Bronchial epithelial cell (primary cell): ENCODE results near the gene NEDD4L. TPM values are rescaled to one million over a fixed set of nuclear protein-coding genes. Genes with fewer than 3 reads are reported as not detected.

Experiments used
- DNase-seq: peaks from one replicate; pipeline ENCODE4 v3.0.0-alpha.2; 2010; ENCODE audit warnings: low read depth
- FAIRE-seq: peaks from 2 replicates; lab custom pipeline; 2011; peaks lifted over from hg19 to GRCh38; lab: Jason Lieb, UNC
- H3K27me3 ChIP-seq: 2 replicates; pipeline ENCODE4 v1.5.1; 2011; ENCODE audit warnings: low read length; ENCODE audit not compliant: control insufficient read depth, insufficient read depth
- H3K36me3 ChIP-seq: 2 replicates; pipeline ENCODE4 v1.5.1; 2011; ENCODE audit warnings: low read length; ENCODE audit not compliant: control insufficient read depth, insufficient read depth
- H3K4me3 ChIP-seq: 2 replicates; pipeline ENCODE4 v1.5.1; 2011; ENCODE audit warnings: mild to moderate bottlenecking, low read depth, low read length, control low read depth
- total RNA-seq: library from RNA; depleted of rRNA; stranded (reverse); fragments of >200 nt; gene quantifications from 2 replicates; pipeline ENCODE4 v1.2.1, GENCODE V29; 2014
- TF ChIP-seq, protein P1 (sequence below): IDR thresholded peaks from 2 replicates; pipeline ENCODE4 v1.5.1; 2011; ENCODE audit warnings: mild to moderate bottlenecking, moderate library complexity, low read length, control low read depth, inconsistent platforms; ENCODE audit not compliant: insufficient read depth, severe bottlenecking

The NEDD4L gene
- total RNA-seq, 1 donor from 2014 or later: 11.3 TPM

DNA sequence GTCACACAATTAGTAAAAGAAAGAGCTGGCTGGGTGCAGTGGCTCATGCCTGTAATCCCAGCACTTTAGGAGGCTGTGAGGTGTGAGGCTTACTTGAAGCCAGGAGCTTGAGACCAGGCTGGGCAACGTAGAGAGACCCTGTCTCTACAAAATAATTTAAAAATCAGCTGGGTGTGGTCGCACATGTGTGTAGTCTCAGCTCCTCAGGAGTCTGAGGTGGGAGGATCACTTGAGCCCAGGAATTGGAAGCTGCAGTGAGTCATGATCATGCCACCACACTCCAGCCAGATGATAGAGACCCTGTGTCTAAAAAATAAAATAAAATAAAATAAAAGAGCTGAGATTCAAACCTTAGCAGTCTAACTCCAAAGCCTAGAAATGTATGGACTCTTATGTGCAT, 39.0 kb upstream of the NEDD4L start:
- DNase-seq: peak; percentile 65
- FAIRE-seq: no peak
- Histone ChIP-seq H3K27me3 (no peaks in the 10 kb centered on the region), H3K4me3 (no peak overlapping the region), H3K36me3 (no peaks in the 10 kb centered on the region)
- TF ChIP-seq, protein P1, sequence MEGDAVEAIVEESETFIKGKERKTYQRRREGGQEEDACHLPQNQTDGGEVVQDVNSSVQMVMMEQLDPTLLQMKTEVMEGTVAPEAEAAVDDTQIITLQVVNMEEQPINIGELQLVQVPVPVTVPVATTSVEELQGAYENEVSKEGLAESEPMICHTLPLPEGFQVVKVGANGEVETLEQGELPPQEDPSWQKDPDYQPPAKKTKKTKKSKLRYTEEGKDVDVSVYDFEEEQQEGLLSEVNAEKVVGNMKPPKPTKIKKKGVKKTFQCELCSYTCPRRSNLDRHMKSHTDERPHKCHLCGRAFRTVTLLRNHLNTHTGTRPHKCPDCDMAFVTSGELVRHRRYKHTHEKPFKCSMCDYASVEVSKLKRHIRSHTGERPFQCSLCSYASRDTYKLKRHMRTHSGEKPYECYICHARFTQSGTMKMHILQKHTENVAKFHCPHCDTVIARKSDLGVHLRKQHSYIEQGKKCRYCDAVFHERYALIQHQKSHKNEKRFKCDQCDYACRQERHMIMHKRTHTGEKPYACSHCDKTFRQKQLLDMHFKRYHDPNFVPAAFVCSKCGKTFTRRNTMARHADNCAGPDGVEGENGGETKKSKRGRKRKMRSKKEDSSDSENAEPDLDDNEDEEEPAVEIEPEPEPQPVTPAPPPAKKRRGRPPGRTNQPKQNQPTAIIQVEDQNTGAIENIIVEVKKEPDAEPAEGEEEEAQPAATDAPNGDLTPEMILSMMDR: no peak

DNA sequence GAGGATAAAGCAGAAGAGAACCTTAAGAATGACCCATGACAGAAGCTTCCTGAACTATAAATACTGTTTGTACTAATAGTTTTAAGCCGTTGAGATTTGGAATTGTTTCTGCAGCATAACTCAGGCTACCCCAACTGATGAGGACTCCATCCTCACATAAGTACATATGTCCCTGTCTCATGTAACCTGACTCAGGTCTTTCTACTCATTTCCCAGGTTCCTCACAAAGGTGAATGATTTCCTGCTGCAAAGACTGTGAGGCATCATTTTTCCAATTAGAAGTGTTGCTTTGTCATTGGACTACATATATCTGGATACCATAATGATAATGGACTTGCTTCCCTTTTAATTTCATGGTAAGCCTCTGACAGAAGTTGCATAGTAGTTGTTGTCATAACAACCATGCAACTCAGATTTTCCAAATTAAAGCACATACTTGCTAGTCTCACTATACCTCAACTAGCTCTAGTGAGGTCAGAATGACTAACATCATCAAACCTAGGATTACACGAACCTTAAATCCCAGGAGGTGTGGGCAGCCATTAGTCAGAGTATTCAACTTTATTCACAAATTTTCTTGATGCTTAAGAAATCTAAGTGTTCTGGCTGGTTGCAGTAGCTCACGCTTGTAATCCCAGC, 38.0 kb upstream of the NEDD4L start:
- Histone ChIP-seq H3K4me3 (no peak overlapping the region), H3K36me3 (no peaks in the 10 kb centered on the region), H3K27me3 (no peaks in the 10 kb centered on the region)
- DNase-seq (peak; percentile 92), FAIRE-seq (no peak)
- TF ChIP-seq, protein P1: no peak

GRCh38 chr18:58009166-58009565, 34.9 kb upstream of the NEDD4L start:
- FAIRE-seq (no peak), DNase-seq (no peak)
- no peak overlapping the region for H3K4me3 ChIP-seq
- H3K36me3 ChIP-seq: no peaks in the 10 kb centered on the region
- no peaks in the 10 kb centered on the region for H3K27me3 ChIP-seq
- TF ChIP-seq, protein P1: no peak

DNA sequence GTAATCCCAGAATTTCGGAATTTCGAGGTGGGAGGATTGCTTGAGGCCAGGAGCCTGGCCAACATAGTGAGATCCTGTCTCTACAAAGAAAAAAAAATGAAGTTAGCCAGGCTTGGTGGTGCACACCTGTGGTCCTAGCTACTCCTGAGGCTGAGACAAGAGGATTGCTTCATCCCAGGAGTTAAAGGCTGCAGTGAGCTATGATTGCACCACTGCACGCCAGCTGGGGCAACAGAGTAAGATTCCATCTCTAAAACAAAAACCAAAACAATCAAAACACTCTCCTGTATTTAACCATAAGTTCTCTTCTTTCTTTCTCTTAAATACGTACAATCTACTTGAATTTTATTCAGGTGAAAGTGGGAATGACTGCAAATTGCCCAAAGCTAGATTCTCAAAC, 33.8 kb upstream of the NEDD4L start:
- H3K27me3 ChIP-seq: no peaks in the 10 kb centered on the region
- no peak for FAIRE-seq
- no peak for DNase-seq
- no peak overlapping the region for H3K4me3 ChIP-seq
- no peaks in the 10 kb centered on the region for H3K36me3 ChIP-seq
- TF ChIP-seq, protein P1: no peak

GRCh38 chr18:58012356-58012755, 31.7 kb upstream of the NEDD4L start:
- Histone ChIP-seq H3K4me3 (no peak overlapping the region), H3K36me3 (no peaks in the 10 kb centered on the region), H3K27me3 (no peaks in the 10 kb centered on the region)
- FAIRE-seq (no peak), DNase-seq (no peak)
- TF ChIP-seq, protein P1: no peak
